Trophoblast cell (in vitro differentiated cells and primary cell): ENCODE data around the gene CCDC106.

Experiments used
- DNase-seq, 2 donors: peaks; one replicate each; pipeline ENCODE4 v3.0.0-alpha.2; 2016
- H2AFZ ChIP-seq: 2 replicates; pipeline ENCODE4 v1.6.1; 2013; ENCODE audit warnings: low read length, moderate library complexity, mild to moderate bottlenecking; ENCODE audit not compliant: insufficient read depth, poor library complexity
- H2AK5ac ChIP-seq: 2 replicates; pipeline ENCODE4 v1.6.1; 2013; ENCODE audit warnings: mild to moderate bottlenecking, low read length
- H2BK120ac ChIP-seq: 2 replicates; pipeline ENCODE4 v1.6.1; 2013; ENCODE audit warnings: low read length, mild to moderate bottlenecking, moderate library complexity; ENCODE audit not compliant: insufficient read depth, poor library complexity
- H2BK12ac ChIP-seq: 2 replicates; pipeline ENCODE4 v1.6.1; 2013; ENCODE audit warnings: mild to moderate bottlenecking, low read length, moderate library complexity
- H2BK5ac ChIP-seq: 2 replicates; pipeline ENCODE4 v1.6.1; 2013; ENCODE audit warnings: low read length, low read depth, moderate library complexity, mild to moderate bottlenecking; ENCODE audit not compliant: poor library complexity
- H3K14ac ChIP-seq: 2 replicates; pipeline ENCODE4 v1.6.1; 2013; ENCODE audit warnings: mild to moderate bottlenecking, low read length
- H3K18ac ChIP-seq: 2 replicates; pipeline ENCODE4 v1.6.1; 2013; ENCODE audit warnings: mild to moderate bottlenecking, low read length
- H3K23ac ChIP-seq: 2 replicates; pipeline ENCODE4 v1.6.1; 2013; ENCODE audit warnings: low read length
- H3K27ac ChIP-seq: 2 replicates; pipeline ENCODE4 v1.5.1; 2013; ENCODE audit warnings: low read depth, mild to moderate bottlenecking, inconsistent platforms, low read length, moderate library complexity
- H3K27me3 ChIP-seq: 2 replicates; pipeline ENCODE4 v1.6.1; 2013; ENCODE audit warnings: inconsistent platforms, mild to moderate bottlenecking, low read length, moderate library complexity; ENCODE audit not compliant: insufficient read depth
- H3K36me3 ChIP-seq, 2 experiments: 1 replicate in 1 of 2; 2 replicates in 1 of 2; pipeline ENCODE4 v1.6.1; 2013; ENCODE audit warnings: low read length in 2 of 2, mild to moderate bottlenecking in 2 of 2, moderate library complexity in 1 of 2; ENCODE audit not compliant: insufficient read depth in 2 of 2, control insufficient read depth in 1 of 2
- H3K4ac ChIP-seq: 2 replicates; pipeline ENCODE4 v1.6.1; 2013; ENCODE audit warnings: low read depth, mild to moderate bottlenecking, low read length, moderate library complexity
- H3K4me1 ChIP-seq, 2 experiments: 1 replicate in 1 of 2; 2 replicates in 1 of 2; pipeline ENCODE4 v1.6.1; 2013; ENCODE audit warnings: low read length in 2 of 2, mild to moderate bottlenecking in 2 of 2, moderate library complexity in 1 of 2; ENCODE audit not compliant: insufficient read depth in 2 of 2, control insufficient read depth in 1 of 2
- H3K4me2 ChIP-seq: 2 replicates; pipeline ENCODE4 v1.6.1; 2013; ENCODE audit warnings: inconsistent platforms, mild to moderate bottlenecking, low read length, moderate library complexity
- H3K4me3 ChIP-seq: 2 replicates; pipeline ENCODE4 v1.5.1; 2013; ENCODE audit warnings: mild to moderate bottlenecking, low read depth, low read length, inconsistent platforms
- H3K79me1 ChIP-seq: one replicate; pipeline ENCODE4 v1.6.1; 2013; ENCODE audit warnings: low read length
- H3K79me2 ChIP-seq: 2 replicates; pipeline ENCODE4 v1.6.1; 2013; ENCODE audit warnings: low read length, mild to moderate bottlenecking; ENCODE audit not compliant: control insufficient read depth, insufficient read depth, poor library complexity
- H3K9ac ChIP-seq: 2 replicates; pipeline ENCODE4 v1.6.1; 2013; ENCODE audit warnings: mild to moderate bottlenecking, low read length
- H3K9me3 ChIP-seq: 2 replicates; pipeline ENCODE4 v1.6.1; 2013; ENCODE audit warnings: low read depth, mild to moderate bottlenecking, control low read depth, inconsistent platforms, low read length; ENCODE audit not compliant: insufficient read depth
- H4K12ac ChIP-seq: 2 replicates; pipeline ENCODE4 v1.6.1; 2013; ENCODE audit warnings: low read depth, mild to moderate bottlenecking, low read length, moderate library complexity
- H4K8ac ChIP-seq: 2 replicates; pipeline ENCODE4 v1.6.1; 2013; ENCODE audit warnings: low read depth, mild to moderate bottlenecking, low read length, moderate library complexity
- H4K91ac ChIP-seq: one replicate; pipeline ENCODE4 v1.6.1; 2013; ENCODE audit warnings: low read depth, mild to moderate bottlenecking, low read length, moderate library complexity
- WGBS: extraction: QIAGEN DNeasy Blood & Tissue Kit; methylation state at CpG from one replicate; pipeline ENCODE4 v1.1.7; 2013; ENCODE audit warnings: missing lambda C conversion rate; ENCODE audit not compliant: insufficient read length, insufficient coverage; ENCODE audit errors: extremely low coverage; 5-methylcytosine and 5-hydroxymethylcytosine counted together

CCDC106 gene

DNA sequence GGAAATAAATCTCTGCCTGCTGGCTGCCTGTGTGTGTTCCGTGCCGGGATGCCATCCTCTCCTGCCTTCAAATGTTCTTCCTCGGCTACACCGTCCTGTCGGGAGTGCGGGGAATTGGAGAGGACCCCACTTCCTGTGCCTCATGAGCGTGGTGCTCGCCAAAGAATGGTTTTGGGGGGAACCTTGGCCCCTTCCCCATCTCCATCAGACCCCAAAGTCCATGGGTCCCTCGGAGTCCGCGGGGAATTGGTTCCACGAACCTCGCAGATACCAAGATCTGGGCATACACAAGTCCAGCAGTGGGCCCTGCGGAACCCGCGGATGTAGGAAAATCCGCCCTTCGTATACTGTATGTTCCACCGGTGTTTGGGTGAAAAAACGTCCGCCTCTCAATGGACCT is 44.9 kb upstream of the CCDC106 start:
- H3K4me2 ChIP-seq: no peak overlapping the region

DNA sequence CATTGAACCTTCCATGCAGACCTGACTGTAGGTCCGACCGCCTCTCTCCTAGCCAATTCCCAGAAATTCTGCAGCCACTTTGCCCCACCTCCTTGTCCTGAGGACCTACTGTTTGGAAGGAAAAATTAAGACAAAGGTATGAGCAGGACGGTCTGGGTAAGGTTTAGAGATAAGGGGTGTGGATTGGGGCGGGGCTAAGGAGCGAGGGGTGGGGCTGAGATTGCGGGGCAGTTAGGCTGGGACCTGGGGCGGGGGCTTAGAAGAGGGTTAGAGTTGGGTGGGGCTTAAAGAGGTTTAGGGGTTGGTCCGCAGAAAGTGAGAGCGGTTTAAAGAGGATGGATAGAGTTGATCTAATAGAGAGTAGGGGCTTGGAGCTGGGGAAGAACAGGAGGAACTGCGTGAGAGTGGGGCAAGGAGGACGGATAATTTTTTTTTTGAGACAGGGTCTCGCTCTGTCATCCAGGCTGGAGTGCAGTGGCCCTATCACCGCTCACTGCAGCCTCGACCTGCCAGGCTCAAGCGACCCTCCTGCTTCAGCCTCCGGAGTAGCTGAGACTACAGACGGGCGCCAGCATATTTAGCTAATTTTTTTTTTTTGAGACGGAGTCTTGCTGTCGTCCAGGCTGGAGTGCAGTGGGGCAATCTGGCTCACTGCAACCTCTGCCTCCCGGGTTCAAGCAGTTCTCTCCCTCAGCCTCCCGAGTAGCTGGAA is 44.3 kb upstream of the CCDC106 start:
- Histone ChIP-seq H4K12ac (no peak overlapping the region), H2AFZ (no peak overlapping the region), H3K23ac (no peak overlapping the region), H4K91ac (no peak overlapping the region), H3K4ac (no peak overlapping the region), H2BK120ac (no peak overlapping the region), H3K4me3 (no peak overlapping the region), H3K27me3 (no peaks in the 10 kb centered on the region), H3K14ac (no peak overlapping the region), H2BK12ac (no peak overlapping the region), H3K4me1 (peaks cover 14% of the 10 kb centered on the region in 2 experiments), H3K4me2 (no peak overlapping the region), H3K9me3 (no peaks in the 10 kb centered on the region), H3K79me2 (peaks cover 11% of the 10 kb centered on the region), H2AK5ac (no peak overlapping the region), H3K79me1 (peaks cover 30% of the 10 kb centered on the region), H2BK5ac (no peak overlapping the region), H3K27ac (no peak overlapping the region), H3K36me3 (peaks cover 0 to 3% of the 10 kb centered on the region in 2 experiments), H3K9ac (no peak overlapping the region), H4K8ac (no peak overlapping the region), H3K18ac (no peak overlapping the region)
- DNase-seq: peak; percentile 47 to 72
- 100% methylated on average over 5 of the region's 22 CpGs for WGBS

More for the DNA sequence above, 44.9 kb upstream of the CCDC106 start:
- Histone ChIP-seq H3K9ac (no peak overlapping the region), H2AK5ac (no peak overlapping the region), H3K18ac (no peak overlapping the region), H4K91ac (no peak overlapping the region), H2AFZ (no peak overlapping the region), H3K27me3 (no peaks in the 10 kb centered on the region), H3K36me3 (peaks cover 0 to 3% of the 10 kb centered on the region in 2 experiments), H4K8ac (no peak overlapping the region), H3K23ac (no peak overlapping the region), H3K4me1 (peaks cover 14% of the 10 kb centered on the region in 2 experiments), H3K4ac (no peak overlapping the region), H3K27ac (no peak overlapping the region), H3K9me3 (no peaks in the 10 kb centered on the region), H2BK120ac (no peak overlapping the region), H2BK12ac (no peak overlapping the region), H3K79me1 (peaks cover 30% of the 10 kb centered on the region), H3K4me3 (no peak overlapping the region), H3K79me2 (peaks cover 11% of the 10 kb centered on the region), H4K12ac (no peak overlapping the region), H3K14ac (no peak overlapping the region), H2BK5ac (no peak overlapping the region)
- no CpG with 5 or more reads among the region's 21 CpGs for WGBS
- no peak for DNase-seq

DNA sequence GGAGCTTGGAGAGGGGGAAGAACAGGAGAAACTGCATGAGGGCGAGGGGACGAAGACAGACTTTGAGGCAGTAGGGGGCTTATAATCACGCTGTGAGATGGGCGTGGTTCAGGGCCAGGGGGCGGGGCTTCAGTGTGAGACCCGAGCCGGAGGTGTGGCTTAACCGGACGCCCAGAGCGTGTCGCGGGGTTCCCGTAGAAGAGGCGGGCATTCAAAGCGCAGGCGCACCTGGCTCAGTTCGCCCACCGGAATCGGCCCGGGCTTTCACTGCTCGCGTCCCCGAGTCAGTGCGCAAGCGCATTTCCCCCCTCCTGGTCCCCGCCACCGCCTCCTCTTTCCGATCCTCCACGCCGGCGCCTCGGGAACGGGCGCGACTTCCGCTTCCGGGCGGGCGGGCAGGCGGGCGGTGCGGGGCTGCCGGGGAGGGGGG is 42.8 kb upstream of the CCDC106 start:
- Histone ChIP-seq H2BK120ac (peak overlapping the region; percentile 40), H3K79me1 (peaks cover 19% of the 10 kb centered on the region), H3K14ac (peak overlapping the region; percentile 59), H3K4ac (peak overlapping the region; percentile 66), H2AFZ (peak overlapping the region; percentile 40), H3K4me1 (peaks cover 14% of the 10 kb centered on the region in 2 experiments), H3K27me3 (no peaks in the 10 kb centered on the region), H2BK12ac (no peak overlapping the region), H3K36me3 (peaks cover 4 to 9% of the 10 kb centered on the region in 2 experiments), H3K18ac (peak overlapping the region; percentile 71), H3K4me3 (peak overlapping the region; percentile 56), H2BK5ac (peak overlapping the region; percentile 83), H3K9me3 (no peaks in the 10 kb centered on the region), H4K12ac (peak overlapping the region; percentile 81), H3K4me2 (peak overlapping the region; percentile 46), H2AK5ac (peak overlapping the region; percentile 31), H3K23ac (no peak overlapping the region), H3K79me2 (peaks cover 5% of the 10 kb centered on the region), H3K27ac (peak overlapping the region; percentile 97), H4K91ac (peak overlapping the region; percentile 88), H4K8ac (peak overlapping the region; percentile 89), H3K9ac (no peak overlapping the region)
- DNase-seq: peak; percentile 90 to 96
- no CpG with 5 or more reads among the region's 43 CpGs for WGBS

DNA sequence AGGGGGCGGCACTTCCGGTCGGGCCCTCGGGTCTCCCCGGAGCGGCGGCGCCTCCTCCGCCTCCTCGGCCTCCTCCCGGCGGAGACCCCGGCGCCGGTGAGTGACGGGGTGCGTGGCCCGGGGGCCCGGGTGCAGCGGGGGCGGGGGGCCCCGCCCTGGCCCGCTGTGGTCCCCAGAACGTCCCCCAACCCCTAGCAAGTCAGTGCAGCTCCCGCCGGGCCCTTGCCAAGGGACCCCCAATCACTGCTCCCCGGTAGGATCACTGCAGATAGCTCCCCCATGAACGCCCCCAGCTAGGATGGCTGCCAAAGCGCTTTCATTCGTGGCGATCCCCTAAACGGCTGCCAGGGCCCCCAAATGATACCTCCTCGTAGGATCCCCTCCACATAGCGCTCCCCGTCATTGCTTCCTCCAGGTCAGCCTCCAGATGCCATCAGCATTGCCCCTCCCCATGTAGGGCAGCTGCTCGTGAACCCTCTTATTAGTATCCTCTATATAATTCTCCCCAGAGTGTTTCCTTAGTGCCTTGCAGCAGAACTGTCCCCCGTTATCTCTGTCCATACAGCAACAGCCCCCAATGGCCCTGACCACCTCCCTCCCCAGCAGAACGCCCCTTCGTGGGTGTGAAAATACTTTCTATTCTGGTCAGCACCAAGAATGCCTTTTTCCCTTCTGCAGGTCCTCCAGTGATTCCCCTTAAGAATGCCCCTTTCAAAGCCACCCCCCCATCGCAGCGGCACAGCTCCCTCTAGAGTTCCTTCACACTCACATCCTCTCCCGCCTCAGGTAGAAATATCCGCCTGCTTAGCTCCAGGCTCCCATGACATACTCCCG is 42.2 kb upstream of the CCDC106 start, which contains the start of gene ZNF865:
ZNF865 (plus strand) TSS at position 11 of the 834 bp plus-strand sequence. CDS start 7,972 bp downstream, outside the sequence.
- Histone ChIP-seq H3K4me2 (peak within 1 kb of the TSS; percentile 87), H2AK5ac (peak within 1 kb of the TSS; percentile 90), H2AFZ (peak within 1 kb of the TSS; percentile 76), H3K23ac (no peak within 1 kb of the TSS), H2BK120ac (peak within 1 kb of the TSS; percentile 64), H3K36me3 (peaks cover 7 to 11% of the 10 kb centered on the region in 2 experiments), H3K27me3 (no peaks in the 10 kb centered on the region), H3K4ac (peak within 1 kb of the TSS; percentile 89), H3K9me3 (no peaks in the 10 kb centered on the region), H2BK5ac (peak within 1 kb of the TSS; percentile 90), H3K4me3 (peak within 1 kb of the TSS; percentile 85), H3K4me1 (peaks cover 12% of the 10 kb centered on the region in 2 experiments), H3K79me1 (peaks cover 16% of the 10 kb centered on the region), H3K79me2 (peaks cover 5% of the 10 kb centered on the region), H4K8ac (peak within 1 kb of the TSS; percentile 93), H4K12ac (peak within 1 kb of the TSS; percentile 91), H3K14ac (peak within 1 kb of the TSS; percentile 96), H2BK12ac (no peak within 1 kb of the TSS), H3K27ac (peak within 1 kb of the TSS; percentile 97), H3K18ac (peak within 1 kb of the TSS; percentile 90), H4K91ac (peak within 1 kb of the TSS; percentile 93), H3K9ac (peak within 1 kb of the TSS; percentile 92)
- WGBS: no CpG with 5 or more reads among the region's 44 CpGs
- DNase-seq: peak; percentile 85 to 89
